ENCODE results near the gene SRPRA.

SRPRA gene

DNA sequence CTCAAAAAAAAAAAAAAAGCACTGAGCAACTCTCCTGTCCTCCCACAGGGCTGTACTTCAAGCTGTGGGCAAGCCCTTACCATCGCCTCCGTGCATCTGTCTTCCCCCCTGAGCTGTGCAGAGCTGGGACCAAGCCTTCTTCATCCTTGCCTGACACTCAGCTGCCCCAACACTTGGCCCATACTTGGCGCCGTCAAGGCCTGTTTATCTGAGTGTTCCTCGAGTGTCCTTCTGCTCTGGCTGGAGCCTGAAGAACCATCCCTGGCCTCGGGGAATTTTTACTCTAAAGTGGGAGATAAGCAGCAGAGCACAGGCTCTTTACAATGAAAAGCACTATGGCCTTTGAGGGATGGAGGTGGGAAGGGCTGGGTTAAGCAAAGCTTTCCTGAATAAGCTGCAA is 12.6 kb upstream of the SRPRA start:
- Histone ChIP-seq H3K9ac (ENCODE audit: low read depth, low read length, poor library complexity, severe bottlenecking) (no peak overlapping the region), H3K79me2 (ENCODE audit: insufficient read depth, low read length) (peaks cover 10% of the 10 kb centered on the region; the same call in 1 of the 2 replicates), H3K4me3 (ENCODE audit: low read length, poor library complexity, severe bottlenecking) (no peak overlapping the region), H3F3A (ENCODE audit: low read depth) (no peaks in the 10 kb centered on the region), H4K20me1 (ENCODE audit: insufficient read depth, low read length, poor library complexity, severe bottlenecking) (no peaks in the 10 kb centered on the region), H3K36me3 (ENCODE audit: insufficient read depth, low read length) (peaks cover 8% of the 10 kb centered on the region; the same call in 1 of the 2 replicates), H3K27me3 (ENCODE audit: insufficient read depth, low read length, poor library complexity, severe bottlenecking) (no peaks in the 10 kb centered on the region), H3K4me1 (ENCODE audit: insufficient read depth, low read length, poor library complexity, severe bottlenecking) (peaks cover 11% of the 10 kb centered on the region), H3K4me2 (ENCODE audit: low read depth, low read length, poor library complexity, severe bottlenecking) (no peak overlapping the region), H2AFZ (ENCODE audit: low read length) (no peak overlapping the region), H3K9me2 (replicated peaks; ENCODE audit: low read depth, low read length) (no peaks in the 10 kb centered on the region), H3K9me3 (ENCODE audit: insufficient read depth, low read depth, low read length) (no peaks in the 10 kb centered on the region)
- TF ChIP-seq, protein P1, sequence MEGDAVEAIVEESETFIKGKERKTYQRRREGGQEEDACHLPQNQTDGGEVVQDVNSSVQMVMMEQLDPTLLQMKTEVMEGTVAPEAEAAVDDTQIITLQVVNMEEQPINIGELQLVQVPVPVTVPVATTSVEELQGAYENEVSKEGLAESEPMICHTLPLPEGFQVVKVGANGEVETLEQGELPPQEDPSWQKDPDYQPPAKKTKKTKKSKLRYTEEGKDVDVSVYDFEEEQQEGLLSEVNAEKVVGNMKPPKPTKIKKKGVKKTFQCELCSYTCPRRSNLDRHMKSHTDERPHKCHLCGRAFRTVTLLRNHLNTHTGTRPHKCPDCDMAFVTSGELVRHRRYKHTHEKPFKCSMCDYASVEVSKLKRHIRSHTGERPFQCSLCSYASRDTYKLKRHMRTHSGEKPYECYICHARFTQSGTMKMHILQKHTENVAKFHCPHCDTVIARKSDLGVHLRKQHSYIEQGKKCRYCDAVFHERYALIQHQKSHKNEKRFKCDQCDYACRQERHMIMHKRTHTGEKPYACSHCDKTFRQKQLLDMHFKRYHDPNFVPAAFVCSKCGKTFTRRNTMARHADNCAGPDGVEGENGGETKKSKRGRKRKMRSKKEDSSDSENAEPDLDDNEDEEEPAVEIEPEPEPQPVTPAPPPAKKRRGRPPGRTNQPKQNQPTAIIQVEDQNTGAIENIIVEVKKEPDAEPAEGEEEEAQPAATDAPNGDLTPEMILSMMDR (conservative IDR thresholded peaks at IDR 0.05; ENCODE audit: low read length), result no peak
- no peak for TF ChIP-seq EZH2phosphoT487 (IDR thresholded peaks at IDR 0.05; ENCODE audit: borderline replicate concordance)

DNA sequence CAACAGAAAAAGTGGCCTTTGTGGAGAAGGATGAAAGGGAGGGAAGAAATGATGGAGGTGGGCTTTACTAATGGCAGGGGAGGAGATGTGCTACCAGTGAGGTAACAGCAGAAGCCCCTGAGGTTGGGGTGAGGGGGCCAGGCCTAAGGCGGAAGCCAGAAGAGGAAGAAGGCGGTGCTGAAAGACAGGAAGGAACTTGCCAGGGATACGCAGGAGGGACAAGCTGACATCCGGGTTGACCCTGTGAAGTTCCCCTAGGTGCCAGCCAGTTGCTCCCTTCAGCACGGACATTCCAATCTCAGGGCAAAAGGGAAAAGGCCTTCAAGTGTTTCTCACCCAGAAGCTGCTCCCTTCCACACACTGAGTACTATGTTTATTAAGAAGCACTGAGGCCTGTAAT is 11.9 kb upstream of the SRPRA start:
- Histone ChIP-seq H4K20me1 (ENCODE audit: insufficient read depth, low read length, poor library complexity, severe bottlenecking) (no peaks in the 10 kb centered on the region), H3K36me3 (ENCODE audit: insufficient read depth, low read length) (peaks cover 8% of the 10 kb centered on the region; the same call in 1 of the 2 replicates), H3F3A (ENCODE audit: low read depth) (no peaks in the 10 kb centered on the region), H2AFZ (ENCODE audit: low read length) (no peak overlapping the region), H3K4me1 (ENCODE audit: insufficient read depth, low read length, poor library complexity, severe bottlenecking) (peaks cover 11% of the 10 kb centered on the region), H3K79me2 (ENCODE audit: insufficient read depth, low read length) (peaks cover 10% of the 10 kb centered on the region; the same call in 1 of the 2 replicates), H3K9ac (ENCODE audit: low read depth, low read length, poor library complexity, severe bottlenecking) (no peak overlapping the region), H3K9me2 (replicated peaks; ENCODE audit: low read depth, low read length) (no peaks in the 10 kb centered on the region), H3K4me3 (ENCODE audit: low read length, poor library complexity, severe bottlenecking) (no peak overlapping the region), H3K4me2 (ENCODE audit: low read depth, low read length, poor library complexity, severe bottlenecking) (no peak overlapping the region), H3K27me3 (ENCODE audit: insufficient read depth, low read length, poor library complexity, severe bottlenecking) (no peaks in the 10 kb centered on the region), H3K9me3 (ENCODE audit: insufficient read depth, low read depth, low read length) (no peaks in the 10 kb centered on the region)
- no peak for TF ChIP-seq EZH2phosphoT487 (IDR thresholded peaks at IDR 0.05; ENCODE audit: borderline replicate concordance)
- TF ChIP-seq, protein P1 (conservative IDR thresholded peaks at IDR 0.05; ENCODE audit: low read length), result no peak

DNA sequence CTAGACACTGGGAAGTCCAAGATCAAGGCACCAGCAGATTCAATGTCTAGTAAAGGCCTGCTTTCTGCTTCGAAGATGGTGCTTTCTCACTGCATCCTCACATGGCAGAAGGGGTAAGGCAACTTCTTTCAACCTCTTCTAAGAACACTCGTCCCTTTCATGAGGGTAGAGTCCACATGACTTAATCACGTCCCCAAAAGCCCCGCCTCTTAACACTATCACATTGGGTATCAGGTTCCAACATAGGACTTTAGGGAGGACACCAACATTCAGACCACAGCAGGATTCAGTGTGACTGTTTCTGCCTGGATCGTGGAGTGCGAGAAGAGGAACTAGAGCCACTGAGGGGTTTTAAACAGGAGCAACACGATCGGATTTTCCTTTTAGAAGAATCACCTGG is 10.5 kb upstream of the SRPRA start:
- H3K4me3 ChIP-seq (ENCODE audit: low read length, poor library complexity, severe bottlenecking), result no peak overlapping the region
- H3K4me1 ChIP-seq (ENCODE audit: insufficient read depth, low read length, poor library complexity, severe bottlenecking), result peaks cover 11% of the 10 kb centered on the region
- H3K9ac ChIP-seq (ENCODE audit: low read depth, low read length, poor library complexity, severe bottlenecking), result no peak overlapping the region
- no peak overlapping the region for H2AFZ ChIP-seq (ENCODE audit: low read length)
- H3K4me2 ChIP-seq (ENCODE audit: low read depth, low read length, poor library complexity, severe bottlenecking), result no peak overlapping the region
- no peaks in the 10 kb centered on the region for H3K9me2 ChIP-seq (replicated peaks; ENCODE audit: low read depth, low read length)
- H4K20me1 ChIP-seq (ENCODE audit: insufficient read depth, low read length, poor library complexity, severe bottlenecking), result no peaks in the 10 kb centered on the region
- no peaks in the 10 kb centered on the region for H3F3A ChIP-seq (ENCODE audit: low read depth)
- H3K79me2 ChIP-seq (ENCODE audit: insufficient read depth, low read length), result peaks cover 8% of the 10 kb centered on the region; the same call in 1 of the 2 replicates
- H3K27me3 ChIP-seq (ENCODE audit: insufficient read depth, low read length, poor library complexity, severe bottlenecking), result no peaks in the 10 kb centered on the region
- no peaks in the 10 kb centered on the region for H3K9me3 ChIP-seq (ENCODE audit: insufficient read depth, low read depth, low read length)
- H3K36me3 ChIP-seq (ENCODE audit: insufficient read depth, low read length), result peaks cover 8% of the 10 kb centered on the region; the same call in 1 of the 2 replicates
- TF ChIP-seq EZH2phosphoT487 (IDR thresholded peaks at IDR 0.05; ENCODE audit: borderline replicate concordance), result no peak
- TF ChIP-seq, protein P1 (conservative IDR thresholded peaks at IDR 0.05; ENCODE audit: low read length), result no peak

Measured in Loucy (cell line).